B cell (primary cell): ENCODE results near the gene RNF213. TPM values are rescaled to one million over a fixed set of nuclear protein-coding genes. Genes with fewer than 3 reads are reported as not detected.

Source experiments
- ATAC-seq: fragments of 200-7000 bp; cut with Tn5 transposase; one replicate; pipeline ENCODE4 v1.10.0; 2021; ENCODE audit warnings: low read depth, mild to moderate bottlenecking, moderate number of reproducible peaks, moderate library complexity
- CTCF ChIA-PET: fragments of 350-600 bp; sonication (Branson Sonifier 250); formaldehyde crosslinking; loops from one replicate; lab custom pipeline; 2021; ENCODE audit warnings: antibody characterized with exemption, inconsistent platforms; lab: Charles Lee
- POLR2A ChIA-PET: fragments of 350-600 bp; sonication (Branson Sonifier 250); formaldehyde crosslinking; loops from one replicate; lab custom pipeline; 2021; ENCODE audit warnings: antibody characterized with exemption; lab: Charles Lee
- DNase-seq: peaks from one replicate; pipeline ENCODE4 v3.0.0; 2013
- H2AFZ ChIP-seq: 2 replicates; pipeline ENCODE4 v1.6.1; 2012; ENCODE audit warnings: mild to moderate bottlenecking, low read depth, low read length; ENCODE audit not compliant: insufficient read depth, poor library complexity, severe bottlenecking
- H3K27ac ChIP-seq, 2 donors: 1 replicate in 1 of 2; 2 replicates in 1 of 2; pipeline ENCODE4 v1.5.1; 2012 to 2013; ENCODE audit warnings: low read length in 2 of 2, mild to moderate bottlenecking in 2 of 2, moderate library complexity in 1 of 2
- H3K27me3 ChIP-seq, 4 experiments: fragments of 200-600 bp in 1 of 4; sonication (generic) in 1 of 4; replicated peaks in 1 of 4; 1 replicate in 2 of 4; 2 replicates in 2 of 4; pipeline versions ENCODE4 v1.6.1 to v1.7.0; 2013 to 2016; ENCODE audit warnings: low read length in 3 of 4, mild to moderate bottlenecking in 2 of 4, mixed read lengths in 1 of 4, moderate library complexity in 1 of 4; ENCODE audit not compliant: insufficient read depth in 4 of 4, control insufficient read depth in 3 of 4; ENCODE audit errors: control extremely low read depth in 1 of 4
- H3K36me3 ChIP-seq, 2 experiments: replicated peaks in 1 of 2; 1 replicate in 1 of 2; 2 replicates in 1 of 2; pipeline versions ENCODE4 v1.6.1 to v1.7.1; 2013; ENCODE audit warnings: low read length in 1 of 2; ENCODE audit not compliant: insufficient read depth in 2 of 2, control insufficient read depth in 1 of 2; ENCODE audit errors: control extremely low read depth in 1 of 2, extremely low read depth in 1 of 2
- H3K4me1 ChIP-seq, 2 donors: fragments of 200-600 bp in 1 of 2; sonication (generic) in 1 of 2; 1 replicate in 1 of 2; 2 replicates in 1 of 2; pipeline versions ENCODE4 v1.5.1 to v1.6.1; 2013 to 2017; ENCODE audit warnings: low read length in 2 of 2; ENCODE audit not compliant: control insufficient read depth in 2 of 2, insufficient read depth in 2 of 2
- H3K4me2 ChIP-seq: replicated peaks from 2 replicates; pipeline ENCODE3; 2012; ENCODE audit warnings: mild to moderate bottlenecking, low read depth, low read length; ENCODE audit not compliant: poor library complexity, severe bottlenecking
- H3K4me3 ChIP-seq, 5 experiments: fragments of 200-600 bp in 1 of 5; sonication (generic) in 1 of 5; 1 replicate in 3 of 5; 2 replicates in 2 of 5; pipeline versions ENCODE4 v1.5.1 to v1.7.0; 2011 to 2016; ENCODE audit warnings: low read length in 4 of 5, mild to moderate bottlenecking in 4 of 5, low read depth in 2 of 5, control low read depth in 1 of 5, moderate library complexity in 1 of 5; ENCODE audit not compliant: insufficient read depth in 1 of 5; ENCODE audit errors: control extremely low read depth in 1 of 5, extremely low read depth in 1 of 5
- H3K79me2 ChIP-seq: fragments of 200-600 bp; sonication (generic); one replicate; pipeline ENCODE4 v1.6.0; 2016; ENCODE audit warnings: low read length; ENCODE audit not compliant: control insufficient read depth, insufficient read depth
- H3K9ac ChIP-seq: fragments of 200-600 bp; sonication (generic); 2 replicates; pipeline ENCODE4 v1.6.1; 2017; ENCODE audit warnings: mild to moderate bottlenecking, low read length, moderate library complexity
- H3K9me3 ChIP-seq, 3 donors: one replicate each; pipeline versions ENCODE4 v1.6.1 to v1.7.1; 2013; ENCODE audit warnings: low read length in 2 of 3; ENCODE audit not compliant: control insufficient read depth in 2 of 3, insufficient read depth in 1 of 3; ENCODE audit errors: control extremely low read depth in 1 of 3
- H4K20me1 ChIP-seq: 2 replicates; pipeline ENCODE4 v1.6.0; 2012; ENCODE audit warnings: mild to moderate bottlenecking, low read length; ENCODE audit not compliant: insufficient read depth, control insufficient read depth, poor library complexity, severe bottlenecking
- H3K27ac Mint-ChIP-seq: one replicate; pipeline ENCODE4 v1.8.0; 2021; ENCODE audit warnings: mixed read lengths
- H3K27me3 Mint-ChIP-seq: one replicate; pipeline ENCODE4 v1.8.0; 2021; ENCODE audit warnings: mixed read lengths
- H3K4me1 Mint-ChIP-seq: one replicate; pipeline ENCODE4 v1.8.0; 2021; ENCODE audit warnings: mixed read lengths
- H3K4me3 Mint-ChIP-seq: one replicate; pipeline ENCODE4 v1.8.0; 2021; ENCODE audit warnings: mixed read lengths
- H3K9me3 Mint-ChIP-seq: one replicate; pipeline ENCODE4 v1.8.0; 2022; ENCODE audit warnings: mixed read lengths; ENCODE audit not compliant: insufficient read depth
- EZH2 ChIP-seq: IDR thresholded peaks from 2 replicates; pipeline ENCODE4 v1.6.1; 2012; ENCODE audit warnings: borderline replicate concordance, low read depth, mild to moderate bottlenecking, moderate library complexity, low read length; ENCODE audit not compliant: insufficient read depth, poor library complexity, severe bottlenecking
- WGBS: methylation state at CpG from one replicate; pipeline ENCODE4 v1.1.5; 2013; ENCODE audit warnings: missing lambda C conversion rate; ENCODE audit not compliant: insufficient coverage; 5-methylcytosine and 5-hydroxymethylcytosine counted together
- intact Hi-C: fragments of 100-400 bp; cut with micrococcal nuclease; formaldehyde crosslinking; loops from one replicate; pipeline ENCODE4 v1.10.0; 2022
- polyA plus RNA-seq: library from polyadenylated mRNA; depleted of rRNA; stranded (reverse); fragments of >200 nt; gene quantifications from 2 replicates; pipeline ENCODE4 v1.2.3, GENCODE V29; 2012
- total RNA-seq, 2 donors: library from RNA; stranded (reverse); fragments of 120-200 nt in 1 of 2; gene quantifications; 1 replicate in 1 of 2; 2 replicates in 1 of 2; pipeline versions ENCODE4 v1.2.3 to v1.2.4, GENCODE V29; 2013 to 2022
- TF ChIP-seq, protein P1 (sequence below): fragments of 200-600 bp; IDR thresholded peaks from one replicate; pipeline ENCODE4 v1.8.0; 2022; ENCODE audit warnings: antibody characterized with exemption, mild to moderate bottlenecking

The RNF213 gene
- total and polyA plus RNA-seq, 2 donors (not counting 1 experiment from before 2014, with no cell fraction given) = 121 to 287 TPM

DNA sequence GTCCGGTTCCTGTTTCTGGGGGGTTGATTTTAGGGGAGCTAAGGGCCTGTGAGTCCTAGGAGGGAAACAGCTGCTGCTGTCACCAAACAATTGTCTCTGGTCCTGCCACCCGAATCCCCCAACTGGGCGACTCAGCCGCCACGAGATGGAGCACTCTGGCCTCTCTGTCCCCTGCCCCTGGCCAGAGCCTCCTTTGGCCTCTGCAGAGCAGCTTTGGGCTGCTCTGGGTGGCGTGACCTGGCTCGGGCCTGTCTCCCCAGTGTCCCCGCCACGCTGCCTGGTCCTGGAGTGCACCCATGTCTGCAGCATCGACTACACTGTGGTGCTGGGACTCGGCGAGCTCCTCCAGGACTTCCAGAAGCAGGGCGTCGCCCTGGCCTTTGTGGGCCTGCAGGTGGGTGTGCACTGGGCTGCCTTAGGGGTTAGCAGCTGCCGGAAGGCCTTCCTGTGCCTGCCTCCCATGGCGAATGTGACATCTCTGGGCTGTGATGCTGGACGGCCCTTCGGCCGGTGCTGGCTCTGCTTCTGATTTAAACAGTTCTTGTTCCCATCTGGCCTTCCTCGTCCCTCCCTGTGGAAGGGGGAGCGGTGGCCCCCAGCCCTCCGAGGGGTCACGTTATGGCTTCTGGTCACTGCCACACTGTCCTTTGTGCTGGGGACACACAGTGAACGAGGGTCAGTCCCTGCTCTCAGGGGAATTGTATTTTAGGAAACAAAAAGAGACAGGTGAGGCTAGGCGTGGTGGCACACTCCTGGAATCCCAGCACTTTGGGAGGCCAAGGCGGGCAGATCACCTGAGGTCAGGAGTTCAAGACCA, 11.6 kb upstream of the RNF213 start:
- H3K27ac Mint-ChIP-seq = no peak overlapping the region
- H3K4me2 ChIP-seq = no peak overlapping the region
- H3K27me3 ChIP-seq = no peaks in the 10 kb centered on the region
- ATAC-seq = no peak
- DNase-seq = no peak
- H3K9ac ChIP-seq = no peak overlapping the region
- ChIA-PET CTCF (interaction anchor here (0.5 to 1.3 kb wide), 2 partner anchors 53 to 1381 kb away, joined by 3 to 4 read pairs; no protein-coding TSS in a partner anchor), POLR2A (no interaction called here)
- no peaks in the 10 kb centered on the region for H4K20me1 ChIP-seq
- TF ChIP-seq, protein P1, sequence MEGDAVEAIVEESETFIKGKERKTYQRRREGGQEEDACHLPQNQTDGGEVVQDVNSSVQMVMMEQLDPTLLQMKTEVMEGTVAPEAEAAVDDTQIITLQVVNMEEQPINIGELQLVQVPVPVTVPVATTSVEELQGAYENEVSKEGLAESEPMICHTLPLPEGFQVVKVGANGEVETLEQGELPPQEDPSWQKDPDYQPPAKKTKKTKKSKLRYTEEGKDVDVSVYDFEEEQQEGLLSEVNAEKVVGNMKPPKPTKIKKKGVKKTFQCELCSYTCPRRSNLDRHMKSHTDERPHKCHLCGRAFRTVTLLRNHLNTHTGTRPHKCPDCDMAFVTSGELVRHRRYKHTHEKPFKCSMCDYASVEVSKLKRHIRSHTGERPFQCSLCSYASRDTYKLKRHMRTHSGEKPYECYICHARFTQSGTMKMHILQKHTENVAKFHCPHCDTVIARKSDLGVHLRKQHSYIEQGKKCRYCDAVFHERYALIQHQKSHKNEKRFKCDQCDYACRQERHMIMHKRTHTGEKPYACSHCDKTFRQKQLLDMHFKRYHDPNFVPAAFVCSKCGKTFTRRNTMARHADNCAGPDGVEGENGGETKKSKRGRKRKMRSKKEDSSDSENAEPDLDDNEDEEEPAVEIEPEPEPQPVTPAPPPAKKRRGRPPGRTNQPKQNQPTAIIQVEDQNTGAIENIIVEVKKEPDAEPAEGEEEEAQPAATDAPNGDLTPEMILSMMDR = no peak
- no peak for TF ChIP-seq EZH2
- intact Hi-C loops = no loop called here
- no peaks in the 10 kb centered on the region for H3K79me2 ChIP-seq
- no peaks in the 10 kb centered on the region for H3K9me3 Mint-ChIP-seq
- WGBS = 92% methylated on average over 24 of the region's 26 CpGs
- no peak overlapping the region for H3K4me3 ChIP-seq
- H3K36me3 ChIP-seq = no peaks in the 10 kb centered on the region
- no peak overlapping the region for H3K4me3 Mint-ChIP-seq
- no peaks in the 10 kb centered on the region for H3K4me1 ChIP-seq
- no peak overlapping the region for H3K27ac ChIP-seq
- peaks cover 0 to 3% (median 0%) of the 10 kb centered on the region in 3 donors for H3K9me3 ChIP-seq
- H2AFZ ChIP-seq = no peak overlapping the region
- H3K4me1 Mint-ChIP-seq = peaks cover 3% of the 10 kb centered on the region
- H3K27me3 Mint-ChIP-seq = no peaks in the 10 kb centered on the region

DNA sequence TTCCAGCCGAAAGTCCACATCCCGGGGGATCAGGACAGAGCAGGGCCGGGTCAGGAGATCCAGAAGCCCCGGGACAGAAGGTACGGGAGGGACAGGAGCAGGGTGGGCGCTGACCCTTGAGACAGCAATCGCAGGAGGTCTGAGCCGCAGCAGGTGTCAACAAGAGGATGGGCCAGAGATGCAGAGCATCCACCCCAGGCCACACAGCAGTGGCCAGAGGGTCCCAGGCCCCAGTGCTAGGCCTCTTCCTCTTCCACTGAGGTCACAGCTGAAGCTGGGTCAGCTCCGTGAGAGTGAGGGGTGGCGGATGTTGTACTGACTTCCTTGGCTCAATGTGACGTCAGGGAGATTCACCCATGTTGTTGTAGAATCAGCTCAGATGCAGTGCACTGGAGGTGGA, 8.7 kb upstream of the RNF213 start:
- H3K36me3 ChIP-seq = no peaks in the 10 kb centered on the region
- peaks cover 6 to 8% of the 10 kb centered on the region in 2 donors for H3K4me1 ChIP-seq
- H3K9me3 ChIP-seq = peaks cover 0 to 3% (median 0%) of the 10 kb centered on the region in 3 donors
- ATAC-seq = no peak
- WGBS = 94% methylated on average over 11 of the region's 11 CpGs
- no peak overlapping the region for H2AFZ ChIP-seq
- no peak overlapping the region for H3K4me2 ChIP-seq
- POLR2A ChIA-PET = interaction anchor here (0.6 kb wide), 1 partner anchor 106 kb away, joined by 6 read pairs; no protein-coding TSS in a partner anchor
- no peak overlapping the region for H3K27ac Mint-ChIP-seq
- no peak for TF ChIP-seq EZH2
- TF ChIP-seq, protein P1 = no peak
- H3K9me3 Mint-ChIP-seq = no peaks in the 10 kb centered on the region
- intact Hi-C loops = loop anchor here (5.0 kb wide), 1 partner anchor 170 kb away; no protein-coding TSS in a partner anchor
- no peak overlapping the region for H3K27ac ChIP-seq
- CTCF ChIA-PET = interaction anchor here (0.7 to 5.7 kb wide), 6 partner anchors 11 to 243 kb away, joined by 3 to 55 read pairs (median 3); partner anchors contain the start of gene GAA
- no peaks in the 10 kb centered on the region for H3K79me2 ChIP-seq
- no peak overlapping the region for H3K4me3 ChIP-seq
- no peaks in the 10 kb centered on the region for H3K27me3 ChIP-seq
- no peak overlapping the region for H3K9ac ChIP-seq
- peaks cover 13% of the 10 kb centered on the region for H3K4me1 Mint-ChIP-seq
- H3K27me3 Mint-ChIP-seq = no peaks in the 10 kb centered on the region
- no peaks in the 10 kb centered on the region for H4K20me1 ChIP-seq
- no peak for DNase-seq
- no peak overlapping the region for H3K4me3 Mint-ChIP-seq
